HG02759 (cell line): ENCODE results near the gene PLGRKT.
"Not testable (repeated sequence)": the region's sequence is repeated elsewhere in the genome, so short reads cannot be mapped to it uniquely, and the experiment has no call there.

ENCODE experiments used
- ATAC-seq: cut with Tn5 transposase; IDR thresholded peaks from one replicate; pipeline ENCODE4 v1.9.1; 2021; ENCODE audit warnings: mild to moderate bottlenecking, moderate library complexity; ENCODE audit not compliant: unreplicated experiment

Gene PLGRKT

GRCh38 chr9:5433328-5433727 is 4.4 kb downstream of the PLGRKT start:
- ATAC-seq: not testable (repeated sequence)

- not testable (repeated sequence) for ATAC-seq
Measured at GRCh38 chr9:5432890-5433289, 4.8 kb downstream of the PLGRKT start.

- no peak for ATAC-seq
Measured at GRCh38 chr9:5430912-5431311, 6.8 kb downstream of the PLGRKT start.

- no peak for ATAC-seq
Measured at GRCh38 chr9:5429873-5430564, 7.7 kb downstream of the PLGRKT start.

- ATAC-seq: no peak
Measured at GRCh38 chr9:5428794-5429528, 8.8 kb downstream of the PLGRKT start.

GRCh38 chr9:5428172-5428571 is 9.6 kb downstream of the PLGRKT start:
- ATAC-seq: no peak

- no peak for ATAC-seq
Measured at GRCh38 chr9:5427005-5427404, 10.7 kb downstream of the PLGRKT start.

GRCh38 chr9:5425006-5425628 is 12.6 kb downstream of the PLGRKT start:
- no peak for ATAC-seq

- no peak for ATAC-seq
Measured at GRCh38 chr9:5422276-5422675, 15.4 kb downstream of the PLGRKT start.

GRCh38 chr9:5421163-5421562 is 16.6 kb downstream of the PLGRKT start:
- no peak for ATAC-seq

- no peak for ATAC-seq
Measured at GRCh38 chr9:5419987-5420386, 17.7 kb downstream of the PLGRKT start.

GRCh38 chr9:5418481-5418880 is 19.2 kb downstream of the PLGRKT start:
- ATAC-seq: no peak

- ATAC-seq: no peak
Measured at GRCh38 chr9:5416953-5417352, 20.8 kb downstream of the PLGRKT start.

- ATAC-seq: no peak
Measured at GRCh38 chr9:5408596-5408995, 29.1 kb downstream of the PLGRKT start.

- ATAC-seq: no peak
Measured at GRCh38 chr9:5402217-5402616, 35.5 kb downstream of the PLGRKT start.

- not testable (repeated sequence) for ATAC-seq
Measured at GRCh38 chr9:5397547-5397946, 40.2 kb downstream of the PLGRKT start.

- no peak for ATAC-seq
Measured at GRCh38 chr9:5395428-5395827, 42.3 kb downstream of the PLGRKT start.

GRCh38 chr9:5393976-5394375 is 43.7 kb downstream of the PLGRKT start:
- ATAC-seq: not testable (repeated sequence)

- ATAC-seq: no peak
Measured at GRCh38 chr9:5393497-5393896, 44.2 kb downstream of the PLGRKT start.

- ATAC-seq: no peak
Measured at GRCh38 chr9:5392285-5392684, 45.4 kb downstream of the PLGRKT start.

GRCh38 chr9:5389109-5389732 is 48.5 kb downstream of the PLGRKT start:
- ATAC-seq: peak; percentile 64
